ENCODE data around the gene MAP3K15.
A peak's percentile ranks its signal among the peaks of the same experiment; 100 is the strongest.

- peak; percentile 44 to 64 (median 56) for TF ChIP-seq CTCF (IDR thresholded peaks at IDR 0.05)
- TF ChIP-seq POLR2AphosphoS5 (IDR thresholded peaks at IDR 0.05), result no peak
- TF ChIP-seq EP300 (IDR thresholded peaks at IDR 0.05), result no peak
Observed at GRCh38 chrX:19372170-19372546, 143.2 kb downstream of the MAP3K15 start.

Data from upper lobe of left lung (tissue), 4 donors.